ENCODE measurements around the gene SUB1. TPM values are rescaled to one million over a fixed set of nuclear protein-coding genes. Genes with fewer than 3 reads are reported as not detected.

The SUB1 gene
- total and polyA plus RNA-seq, 4 donors = 126 to 234 (median 155) TPM

- DNase-seq (no peak), ATAC-seq (ENCODE audit: insufficient read depth, low FRiP score) (no peak)
- Histone ChIP-seq H3K4me3 (no peak overlapping the region), H3K9me3 (ENCODE audit: control insufficient read depth in 4 of 4, insufficient read depth in 3 of 4, low read length in 3 of 4) (no peaks in the 10 kb centered on the region), H3K36me3 (ENCODE audit: control insufficient read depth in 4 of 4, insufficient read depth in 4 of 4, low read length in 4 of 4) (peaks cover 4 to 28% (median 16%) of the 10 kb centered on the region in 4 donors), H3K27me3 (ENCODE audit: control insufficient read depth in 3 of 3, insufficient read depth in 3 of 3, low read length in 2 of 3) (no peaks in the 10 kb centered on the region), H3K4me1 (ENCODE audit: control insufficient read depth in 5 of 5, insufficient read depth in 5 of 5, low read length in 5 of 5) (peaks cover 0 to 8% (median 3%) of the 10 kb centered on the region in 5 donors), H3K9ac (ENCODE audit: insufficient read depth in 1 of 2, low read length in 2 of 2) (no peak overlapping the region), H3K27ac (ENCODE audit: low read depth in 1 of 2, low read length in 1 of 2) (no peak overlapping the region)
- TF ChIP-seq CTCF (IDR thresholded peaks at IDR 0.05; ENCODE audit: control extremely low read depth, extremely low read depth) = no peak
- WGBS, 2 donors = 89 to 90% methylated on average over 1 of the region's 1 CpG
Observed at GRCh38 chr5:32601623-32602295, 16.4 kb downstream of the SUB1 start.

GRCh38 chr5:32602906-32603305, 17.5 kb downstream of the SUB1 start:
- Histone ChIP-seq H3K4me1 (ENCODE audit: control insufficient read depth in 5 of 5, insufficient read depth in 5 of 5, low read length in 5 of 5) (peaks cover 0 to 7% (median 0%) of the 10 kb centered on the region in 5 donors), H3K4me3 (no peak overlapping the region), H3K27me3 (ENCODE audit: control insufficient read depth in 3 of 3, insufficient read depth in 3 of 3, low read length in 2 of 3) (no peaks in the 10 kb centered on the region), H3K36me3 (ENCODE audit: control insufficient read depth in 4 of 4, insufficient read depth in 4 of 4, low read length in 4 of 4) (peaks cover 6 to 24% (median 14%) of the 10 kb centered on the region in 4 donors), H3K9ac (ENCODE audit: insufficient read depth in 1 of 2, low read length in 2 of 2) (no peak overlapping the region), H3K27ac (ENCODE audit: low read depth in 1 of 2, low read length in 1 of 2) (no peak overlapping the region), H3K9me3 (ENCODE audit: control insufficient read depth in 4 of 4, insufficient read depth in 3 of 4, low read length in 3 of 4) (no peaks in the 10 kb centered on the region)
- DNase-seq (no peak), ATAC-seq (ENCODE audit: insufficient read depth, low FRiP score) (no peak)
- 97 to 99% methylated on average over 2 of the region's 2 CpGs for WGBS, 2 donors
- TF ChIP-seq CTCF (IDR thresholded peaks at IDR 0.05; ENCODE audit: control extremely low read depth, extremely low read depth) = no peak

GRCh38 chr5:32604800-32605765, 19.7 kb downstream of the SUB1 start:
- Histone ChIP-seq H3K4me1 (ENCODE audit: control insufficient read depth in 5 of 5, insufficient read depth in 5 of 5, low read length in 5 of 5) (peaks cover 0 to 8% (median 0%) of the 10 kb centered on the region in 5 donors), H3K9ac (ENCODE audit: insufficient read depth in 1 of 2, low read length in 2 of 2) (no peak overlapping the region), H3K4me3 (no peak overlapping the region), H3K27me3 (ENCODE audit: control insufficient read depth in 3 of 3, insufficient read depth in 3 of 3, low read length in 2 of 3) (no peaks in the 10 kb centered on the region), H3K27ac (ENCODE audit: low read depth in 1 of 2, low read length in 1 of 2) (no peak overlapping the region), H3K36me3 (ENCODE audit: control insufficient read depth in 4 of 4, insufficient read depth in 4 of 4, low read length in 4 of 4) (peaks cover 0 to 12% (median 6%) of the 10 kb centered on the region in 4 donors), H3K9me3 (ENCODE audit: control insufficient read depth in 4 of 4, insufficient read depth in 3 of 4, low read length in 3 of 4) (no peaks in the 10 kb centered on the region)
- WGBS, 2 donors = 93 to 95% methylated on average over 4 of the region's 4 CpGs
- TF ChIP-seq CTCF (IDR thresholded peaks at IDR 0.05; ENCODE audit: control extremely low read depth, extremely low read depth) = no peak
- ATAC-seq (ENCODE audit: insufficient read depth, low FRiP score) (no peak), DNase-seq (no peak)

All from lung (tissue), 12 donors.